ENCODE measurements around the gene PSMB5. TPM values are rescaled to one million over a fixed set of nuclear protein-coding genes. Genes with fewer than 3 reads are reported as not detected.

The PSMB5 gene
- total RNA-seq, result 182 and 254 TPM in 2 replicates

DNA sequence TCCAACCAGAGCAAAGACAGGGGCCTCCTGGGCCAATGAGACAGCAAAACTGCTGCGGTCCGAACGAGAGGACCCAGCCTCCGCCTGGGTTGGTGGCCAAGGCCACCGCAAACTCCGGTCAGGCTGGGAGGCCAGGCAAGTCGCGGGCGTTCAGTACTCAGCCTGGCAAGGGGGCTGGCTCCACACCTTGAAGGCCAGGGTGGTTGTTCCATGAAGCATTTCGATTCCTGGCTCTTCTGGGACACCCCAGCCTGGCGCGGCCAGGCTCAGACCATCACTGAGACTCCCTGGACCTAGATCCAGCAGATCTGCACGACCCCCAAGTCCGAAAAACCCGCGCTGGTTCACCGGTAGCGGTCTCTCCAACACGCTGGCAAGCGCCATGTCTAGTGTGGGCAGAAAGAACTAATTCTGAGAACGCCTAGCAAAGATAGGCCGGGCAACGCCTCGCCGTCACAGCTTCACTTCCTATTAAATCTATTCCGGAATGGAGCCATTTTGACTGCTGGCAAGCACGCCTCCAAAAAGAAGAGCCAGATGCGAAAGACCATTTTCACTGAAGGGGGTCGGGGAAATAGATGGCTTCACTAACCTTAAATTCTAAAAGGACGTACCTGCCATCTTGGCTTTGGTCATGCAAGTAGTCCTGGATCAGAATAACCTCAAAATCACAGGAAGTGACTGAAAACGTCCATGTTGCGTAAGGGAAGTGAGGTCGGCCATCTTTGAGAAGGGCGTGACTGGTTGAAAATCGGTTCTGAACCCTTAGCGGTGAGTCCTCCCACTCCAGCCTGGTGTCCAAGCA lies at the start of gene PSMB5:
TSS of gene PSMB5 (minus strand) at position 403 of the 805 bp plus-strand sequence. CDS start at position 384, 19 bp downstream.

DNA sequence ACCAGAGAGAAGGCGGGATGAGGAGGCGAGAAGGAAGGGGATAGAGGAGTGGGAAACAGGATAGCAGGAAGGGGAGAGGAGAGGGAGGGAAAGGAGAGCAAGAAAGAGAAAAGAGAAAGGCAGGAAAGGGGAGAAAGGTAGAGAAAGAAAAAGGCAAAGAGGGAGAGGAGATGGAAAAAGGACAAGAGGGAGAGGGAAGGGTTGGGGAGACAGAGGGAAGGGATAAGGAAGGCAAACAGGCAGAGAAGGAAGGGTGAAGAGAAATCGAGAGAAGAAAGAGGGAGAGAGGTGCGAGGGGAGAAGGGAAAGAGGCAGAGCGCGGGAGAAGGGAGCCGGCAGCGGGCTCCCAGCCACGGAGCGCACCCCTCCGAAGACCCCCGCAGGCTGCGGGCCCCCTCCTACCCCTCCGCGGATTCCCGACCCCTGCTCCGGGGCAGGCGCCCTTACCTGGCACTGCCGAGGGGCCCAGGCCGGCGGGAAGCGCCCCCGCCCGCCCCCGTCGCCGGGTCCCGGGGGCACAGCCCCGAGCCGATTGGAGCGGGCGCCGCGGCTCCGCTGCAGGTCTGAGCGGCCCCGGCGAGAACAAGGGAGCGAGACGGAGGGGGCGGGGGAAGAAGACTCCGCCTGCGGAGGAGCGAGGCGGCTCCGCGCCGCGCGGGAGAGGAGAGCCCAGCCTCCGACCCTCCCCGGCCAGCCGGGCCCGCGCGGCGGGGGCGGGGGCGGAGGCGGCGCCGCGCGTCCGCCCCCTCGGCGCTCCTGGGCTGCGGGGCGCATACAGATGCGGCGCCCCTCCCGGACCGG lies 22.5 kb upstream of the PSMB5 start, which contains the start of gene CDH24:
TSS of gene CDH24 (minus strand) at position 565 of the 801 bp plus-strand sequence. CDS start 1,787 bp downstream, outside the sequence.

DNA sequence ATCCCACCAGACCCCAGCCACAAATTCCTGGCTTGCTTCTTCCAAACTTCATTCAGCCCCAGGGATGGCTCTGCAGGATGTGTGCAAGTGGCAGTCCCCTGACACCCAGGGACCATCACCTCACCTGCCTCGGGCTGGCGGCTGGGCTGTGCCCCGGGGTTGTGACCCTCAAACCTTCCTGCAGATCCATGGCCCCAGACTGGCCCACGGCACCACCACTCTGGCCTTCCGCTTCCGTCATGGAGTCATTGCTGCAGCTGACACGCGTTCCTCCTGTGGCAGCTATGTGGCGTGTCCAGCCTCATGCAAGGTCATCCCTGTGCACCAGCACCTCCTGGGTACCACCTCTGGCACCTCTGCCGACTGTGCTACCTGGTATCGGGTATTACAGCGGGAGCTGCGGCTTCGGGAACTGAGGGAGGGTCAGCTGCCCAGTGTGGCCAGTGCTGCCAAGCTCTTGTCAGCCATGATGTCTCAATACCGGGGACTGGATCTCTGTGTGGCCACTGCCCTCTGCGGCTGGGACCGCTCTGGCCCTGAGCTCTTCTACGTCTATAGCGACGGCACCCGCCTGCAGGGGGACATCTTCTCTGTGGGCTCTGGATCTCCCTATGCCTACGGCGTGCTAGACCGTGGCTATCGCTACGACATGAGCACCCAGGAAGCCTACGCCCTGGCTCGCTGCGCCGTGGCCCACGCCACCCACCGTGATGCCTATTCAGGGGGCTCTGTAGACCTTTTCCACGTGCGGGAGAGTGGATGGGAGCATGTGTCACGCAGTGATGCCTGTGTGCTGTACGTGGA lies 7.7 kb upstream of the PSMB5 start, which contains the start of gene PSMB11:
TSS of gene PSMB11 (plus strand) at position 51 of the 804 bp plus-strand sequence. CDS start at position 65, 14 bp downstream.

DNA sequence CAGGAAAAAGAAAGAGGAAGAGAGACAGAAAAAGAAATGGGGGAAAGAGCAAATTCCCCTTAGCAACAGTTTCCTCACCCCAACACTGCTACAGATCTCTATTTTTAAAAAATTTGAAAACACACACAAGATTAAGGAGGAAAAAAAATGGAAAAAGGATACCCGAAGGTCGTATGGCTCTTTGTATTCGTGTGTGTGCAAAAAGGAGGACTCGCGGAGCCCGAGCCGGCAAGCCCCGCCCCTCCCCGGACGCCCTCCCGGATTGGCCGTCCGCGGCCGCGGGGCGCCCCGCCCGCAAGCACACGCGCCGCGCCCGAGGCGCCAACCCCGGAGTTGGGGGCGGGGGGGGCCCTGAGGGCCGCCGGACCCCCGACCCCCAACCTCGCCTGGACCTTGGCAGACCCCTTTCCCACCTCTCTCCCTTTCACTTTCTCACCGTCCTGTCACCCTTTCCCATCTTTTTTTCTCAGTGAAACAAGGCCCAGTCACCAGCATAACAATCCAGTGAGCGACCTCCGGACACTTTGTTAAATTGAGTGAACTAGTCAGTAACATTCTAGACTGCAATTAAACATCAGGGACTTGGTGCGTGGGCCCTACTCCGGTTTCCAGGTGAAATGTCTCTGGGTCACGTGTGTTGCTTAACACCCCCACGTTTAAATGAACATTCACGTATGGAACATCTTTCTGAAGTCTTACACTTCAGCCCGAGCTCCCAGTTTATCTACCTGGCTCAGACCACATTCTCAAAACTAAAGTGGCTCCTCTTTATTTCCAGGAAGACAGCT lies 24.6 kb downstream of the PSMB5 start, which contains the start of gene C14orf93:
TSS of gene C14orf93 (minus strand) at position 205 of the 788 bp plus-strand sequence. CDS start 11,120 bp downstream, outside the sequence.

DNA sequence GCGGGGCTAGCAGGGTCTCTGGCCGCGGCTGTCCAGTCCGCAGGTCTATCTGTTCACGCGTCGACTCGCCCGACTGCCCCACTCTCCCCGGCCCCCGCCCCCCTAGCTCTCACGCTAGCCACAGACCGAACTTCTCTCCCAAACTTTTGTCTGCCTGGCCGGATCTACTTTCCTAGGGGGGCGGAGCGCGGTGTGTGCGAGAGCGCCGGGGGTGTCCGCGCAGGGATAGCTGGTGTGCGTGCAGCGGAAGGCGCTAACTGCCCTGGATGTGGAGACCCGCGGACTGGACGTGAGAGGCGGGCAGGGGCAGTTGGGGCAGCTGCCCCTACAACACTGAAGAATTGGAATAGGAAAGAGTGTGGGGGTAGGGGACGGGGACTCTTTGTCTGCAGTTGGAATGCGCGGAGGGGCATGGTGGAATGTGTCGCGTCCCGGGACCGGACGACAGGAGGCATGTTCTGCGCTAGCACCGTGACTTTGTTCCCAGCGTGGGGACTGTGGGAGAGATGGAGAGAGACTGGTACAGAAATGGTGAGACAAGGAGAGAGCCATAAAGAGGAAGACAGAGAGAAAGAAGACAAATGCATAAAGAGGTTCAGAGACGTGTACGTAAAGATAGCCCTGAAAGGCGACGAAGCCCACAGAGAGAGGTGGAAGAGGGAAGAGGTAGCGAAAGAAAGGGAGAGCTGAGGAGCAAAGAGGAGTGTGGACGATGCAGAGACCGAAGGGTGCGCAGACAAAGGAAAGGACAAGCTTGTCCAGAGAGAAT lies 52.0 kb downstream of the PSMB5 start, which contains the start of gene AJUBA:
TSS of gene AJUBA (minus strand) at position 75 of the 769 bp plus-strand sequence. CDS start 285 bp downstream, outside the sequence.

Other genes with a start within 250 kb of the PSMB5 start
- 5.1 and 10.1 TPM in 2 replicates for gene SLC7A7, start 219.5 kb downstream of the PSMB5 start, total RNA-seq
- gene MRPL52, start 205.0 kb downstream of the PSMB5 start, total RNA-seq, result 25.1 and 35.3 TPM in 2 replicates
- gene MMP14, start 198.3 kb downstream of the PSMB5 start, total RNA-seq, result 539 and 655 TPM in 2 replicates
- 117 and 200 TPM in 2 replicates for gene LRP10, start 163.2 kb downstream of the PSMB5 start, total RNA-seq
- gene REM2, start 151.7 kb downstream of the PSMB5 start, total RNA-seq, result 0.14 TPM in 1 of 2 replicates, not detected in the other
- gene RBM23, start 115.8 kb downstream of the PSMB5 start, total RNA-seq, result 59.2 and 93.5 TPM in 2 replicates
- gene PRMT5, start 105.5 kb downstream of the PSMB5 start, total RNA-seq, result 46.0 and 60.8 TPM in 2 replicates
- gene HAUS4, start 77.8 kb downstream of the PSMB5 start, total RNA-seq, result 17.2 and 28.2 TPM in 2 replicates
- 36.3 and 57.9 TPM in 2 replicates for gene AJUBA, start 52.3 kb downstream of the PSMB5 start, total RNA-seq
- 5.6 and 7.8 TPM in 2 replicates for gene C14orf93, start 24.8 kb downstream of the PSMB5 start, total RNA-seq
- not detected in 2 replicates for gene PSMB11, start 7.3 kb upstream of the PSMB5 start, total RNA-seq
- gene CDH24, start 22.6 kb upstream of the PSMB5 start, total RNA-seq, result 8.0 and 9.7 TPM in 2 replicates
- 52.9 and 88.7 TPM in 2 replicates for gene ACIN1, start 60.2 kb upstream of the PSMB5 start, total RNA-seq
- 48.0 and 58.5 TPM in 2 replicates for gene C14orf119, start 60.6 kb upstream of the PSMB5 start, total RNA-seq
- gene CIROP, start 70.1 kb upstream of the PSMB5 start, total RNA-seq, result not detected in 2 replicates
- gene CEBPE, start 84.4 kb upstream of the PSMB5 start, total RNA-seq, result not detected in 2 replicates
- 0.89 and 1.8 TPM in 2 replicates for gene SLC7A8, start 148.8 kb upstream of the PSMB5 start, total RNA-seq
- not detected in 2 replicates for gene RNF212B, start 203.0 kb upstream of the PSMB5 start, total RNA-seq

Data from smooth muscle cell of the umbilical artery (primary cell).